Measurements from ENCODE around the gene PTMS.

DNA sequence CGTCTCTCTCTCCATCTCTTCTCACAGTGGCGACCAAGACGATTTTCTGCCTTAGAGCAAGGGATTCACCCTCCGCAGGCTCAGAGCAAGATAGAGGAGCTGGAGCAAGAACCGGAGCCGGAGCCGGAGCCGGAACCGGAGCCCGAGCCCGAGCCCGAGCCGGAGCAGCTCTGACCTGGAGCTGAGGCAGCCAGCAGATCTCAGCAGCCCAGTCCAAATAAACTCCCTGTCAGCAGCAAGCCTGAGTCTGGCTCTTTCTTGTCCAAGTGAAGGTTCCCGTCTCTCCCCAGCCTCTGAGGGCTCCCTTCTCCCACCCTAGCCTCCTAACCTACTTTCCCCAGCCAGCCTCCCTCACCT, 12.0 kb downstream of the PTMS start:
- no peak for TF ChIP-seq EZH2 (IDR thresholded peaks at IDR 0.05)
- no peak for TF ChIP-seq POLR2AphosphoS5 (IDR thresholded peaks at IDR 0.05; ENCODE audit: borderline replicate concordance, low read depth, low read length)
- no peak for TF ChIP-seq FOXP2 (optimal IDR thresholded peaks at IDR 0.05; ENCODE audit: control extremely low read depth, extremely low read length, insufficient read depth)
